ENCODE data around the gene IQCF2.

The IQCF2 gene

DNA sequence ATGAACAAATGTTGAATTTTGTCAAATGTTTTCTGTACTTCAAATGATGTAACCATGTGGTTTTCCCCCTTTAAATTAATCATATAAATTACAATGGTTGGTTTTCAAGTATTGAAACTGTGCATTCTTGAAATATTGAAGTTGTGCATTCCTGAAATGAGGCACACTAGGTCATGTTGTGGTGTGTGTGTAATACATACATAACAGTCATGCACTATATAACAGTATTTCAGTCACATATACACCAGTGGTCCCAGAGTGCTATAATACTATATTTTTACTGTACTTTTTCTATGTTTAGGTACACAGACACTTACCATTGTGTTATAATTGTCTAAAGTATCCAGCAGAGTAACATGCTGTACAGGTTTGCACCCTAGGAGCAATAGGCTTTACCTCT lies 25.0 kb downstream of the IQCF2 start:
- TF ChIP-seq, protein P1, sequence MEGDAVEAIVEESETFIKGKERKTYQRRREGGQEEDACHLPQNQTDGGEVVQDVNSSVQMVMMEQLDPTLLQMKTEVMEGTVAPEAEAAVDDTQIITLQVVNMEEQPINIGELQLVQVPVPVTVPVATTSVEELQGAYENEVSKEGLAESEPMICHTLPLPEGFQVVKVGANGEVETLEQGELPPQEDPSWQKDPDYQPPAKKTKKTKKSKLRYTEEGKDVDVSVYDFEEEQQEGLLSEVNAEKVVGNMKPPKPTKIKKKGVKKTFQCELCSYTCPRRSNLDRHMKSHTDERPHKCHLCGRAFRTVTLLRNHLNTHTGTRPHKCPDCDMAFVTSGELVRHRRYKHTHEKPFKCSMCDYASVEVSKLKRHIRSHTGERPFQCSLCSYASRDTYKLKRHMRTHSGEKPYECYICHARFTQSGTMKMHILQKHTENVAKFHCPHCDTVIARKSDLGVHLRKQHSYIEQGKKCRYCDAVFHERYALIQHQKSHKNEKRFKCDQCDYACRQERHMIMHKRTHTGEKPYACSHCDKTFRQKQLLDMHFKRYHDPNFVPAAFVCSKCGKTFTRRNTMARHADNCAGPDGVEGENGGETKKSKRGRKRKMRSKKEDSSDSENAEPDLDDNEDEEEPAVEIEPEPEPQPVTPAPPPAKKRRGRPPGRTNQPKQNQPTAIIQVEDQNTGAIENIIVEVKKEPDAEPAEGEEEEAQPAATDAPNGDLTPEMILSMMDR (IDR thresholded peaks at IDR 0.05), result no peak
- H3K9me3 ChIP-seq (ENCODE audit: control insufficient read depth, low read length), result no peaks in the 10 kb centered on the region
- H3K4me2 ChIP-seq (ENCODE audit: low read length), result no peak overlapping the region
- no peaks in the 10 kb centered on the region for H3K4me1 ChIP-seq
- no peak overlapping the region for H3K27ac ChIP-seq
- no peaks in the 10 kb centered on the region for H3K36me3 ChIP-seq (ENCODE audit: control insufficient read depth, insufficient read depth, low read length)
- H3K9ac ChIP-seq, result no peak overlapping the region
- H3K27me3 ChIP-seq (ENCODE audit: control insufficient read depth, insufficient read depth, low read length), result no peaks in the 10 kb centered on the region
- no peak overlapping the region for H2AFZ ChIP-seq
- H3K79me2 ChIP-seq, result no peaks in the 10 kb centered on the region
- no peak overlapping the region for H3K4me3 ChIP-seq (ENCODE audit: low read depth, low read length)

GRCh38 chr3:51887620-51888019 lies 26.2 kb downstream of the IQCF2 start:
- Histone ChIP-seq H3K9me3 (ENCODE audit: control insufficient read depth, low read length) (no peaks in the 10 kb centered on the region), H3K27me3 (ENCODE audit: control insufficient read depth, insufficient read depth, low read length) (no peaks in the 10 kb centered on the region), H3K4me3 (ENCODE audit: low read depth, low read length) (no peak overlapping the region), H3K27ac (no peak overlapping the region), H3K79me2 (no peaks in the 10 kb centered on the region), H3K4me1 (no peaks in the 10 kb centered on the region), H3K9ac (no peak overlapping the region), H3K4me2 (ENCODE audit: low read length) (no peak overlapping the region), H3K36me3 (ENCODE audit: control insufficient read depth, insufficient read depth, low read length) (no peaks in the 10 kb centered on the region), H2AFZ (no peak overlapping the region)
- TF ChIP-seq, protein P1 (IDR thresholded peaks at IDR 0.05), result no peak

GRCh38 chr3:51888463-51889105 lies 27.2 kb downstream of the IQCF2 start:
- no peak overlapping the region for H3K9ac ChIP-seq
- H2AFZ ChIP-seq, result no peak overlapping the region
- no peaks in the 10 kb centered on the region for H3K27me3 ChIP-seq (ENCODE audit: control insufficient read depth, insufficient read depth, low read length)
- H3K4me1 ChIP-seq, result no peaks in the 10 kb centered on the region
- no peaks in the 10 kb centered on the region for H3K79me2 ChIP-seq
- H3K36me3 ChIP-seq (ENCODE audit: control insufficient read depth, insufficient read depth, low read length), result no peaks in the 10 kb centered on the region
- TF ChIP-seq, protein P1 (IDR thresholded peaks at IDR 0.05), result no peak
- no peak overlapping the region for H3K4me2 ChIP-seq (ENCODE audit: low read length)
- no peak overlapping the region for H3K4me3 ChIP-seq (ENCODE audit: low read depth, low read length)
- H3K9me3 ChIP-seq (ENCODE audit: control insufficient read depth, low read length), result no peaks in the 10 kb centered on the region
- no peak overlapping the region for H3K27ac ChIP-seq

GRCh38 chr3:51891242-51892039 lies 30.0 kb downstream of the IQCF2 start:
- no peaks in the 10 kb centered on the region for H3K9me3 ChIP-seq (ENCODE audit: control insufficient read depth, low read length)
- H2AFZ ChIP-seq, result no peak overlapping the region
- TF ChIP-seq, protein P1 (IDR thresholded peaks at IDR 0.05), result no peak
- no peaks in the 10 kb centered on the region for H3K79me2 ChIP-seq
- H3K9ac ChIP-seq, result no peak overlapping the region
- no peak overlapping the region for H3K4me2 ChIP-seq (ENCODE audit: low read length)
- no peak overlapping the region for H3K4me3 ChIP-seq (ENCODE audit: low read depth, low read length)
- no peak overlapping the region for H3K27ac ChIP-seq
- H3K4me1 ChIP-seq, result no peaks in the 10 kb centered on the region
- H3K27me3 ChIP-seq (ENCODE audit: control insufficient read depth, insufficient read depth, low read length), result no peaks in the 10 kb centered on the region
- H3K36me3 ChIP-seq (ENCODE audit: control insufficient read depth, insufficient read depth, low read length), result no peaks in the 10 kb centered on the region

All from parathyroid adenoma (tissue), 2 donors.